ENCODE results near the gene STAT3. TPM values are rescaled to one million over a fixed set of nuclear protein-coding genes. Genes with fewer than 3 reads are reported as not detected.

Gene STAT3
- polyA plus RNA-seq, 1 of the 3 experiments (the other 2 are of a cell fraction), result 35.7 TPM

DNA sequence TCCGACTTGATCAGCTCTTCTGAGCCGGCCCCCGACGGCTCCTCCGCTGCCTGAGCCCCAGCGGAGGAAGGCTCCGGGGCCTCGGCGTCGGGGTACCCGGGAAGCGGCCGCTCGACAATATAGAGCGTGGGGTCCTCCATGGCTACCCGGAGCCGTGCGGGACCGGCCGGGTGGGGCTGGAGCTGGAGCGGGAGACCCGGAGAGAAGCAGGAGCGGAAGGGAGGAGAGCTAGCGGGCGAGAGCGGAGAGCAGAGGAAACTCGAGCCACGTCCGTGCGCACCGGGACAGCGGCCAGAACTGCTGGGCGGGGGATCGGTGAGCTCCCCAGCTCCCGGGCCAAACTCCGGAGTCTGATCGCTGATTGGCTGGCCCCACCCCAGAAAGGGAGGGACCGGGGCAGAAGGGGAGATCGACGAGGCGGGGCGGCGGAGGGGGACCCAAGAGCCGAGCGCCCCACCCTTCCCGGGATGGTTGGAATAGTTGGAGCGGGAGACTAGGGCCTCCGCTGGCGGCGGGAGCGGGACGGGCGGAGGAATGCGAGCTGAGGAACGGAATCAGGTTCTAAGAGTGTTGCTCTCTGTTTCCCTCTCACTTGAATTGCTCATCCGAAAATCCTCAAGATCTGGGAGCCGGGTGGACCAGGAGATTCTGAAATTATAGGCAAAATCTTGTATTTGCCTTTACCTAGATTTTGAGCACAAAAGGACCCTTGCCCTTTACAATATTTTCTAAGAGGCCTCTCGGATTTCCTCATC, 34.9 kb upstream of the STAT3 start, which contains the start of gene CAVIN1:
Gene CAVIN1, minus strand, starts transcription at position 299 of the 755 bp plus-strand sequence. Its CDS starts 159 bp downstream, at position 140.
- H3K79me2 ChIP-seq (ENCODE audit: insufficient read depth), result peaks cover 59% of the 10 kb centered on the region
- peaks cover 40% of the 10 kb centered on the region for H4K20me1 ChIP-seq (ENCODE audit: insufficient read depth)
- CTCF ChIA-PET, result interaction anchor here (0.6 to 3.1 kb wide), 18 partner anchors 8 to 1521 kb away, joined by 3 to 15 read pairs (median 4); no protein-coding TSS in a partner anchor
- peak within 1 kb of the TSS; percentile 70 to 94 for H3K27ac ChIP-seq (ENCODE audit: low read depth in 2 of 2, low read length in 1 of 2)
- no peaks in the 10 kb centered on the region for H3K9me3 ChIP-seq
- H3K4me3 ChIP-seq (ENCODE audit: low read depth in 2 of 2, low read length in 1 of 2), result peak within 1 kb of the TSS; percentile 66 to 100
- POLR2A ChIA-PET, result no interaction called here
- no peaks in the 10 kb centered on the region for H3K27me3 ChIP-seq (ENCODE audit: insufficient read depth)
- peaks cover 49% of the 10 kb centered on the region for H3F3A ChIP-seq (replicated peaks; ENCODE audit: insufficient read depth)
- peak within 1 kb of the TSS; percentile 100 for H3K4me2 ChIP-seq
- H2AFZ ChIP-seq (ENCODE audit: low read depth), result peak within 1 kb of the TSS; percentile 83; the same call in 1 of the 2 replicates
- H3K9me2 ChIP-seq, result no peaks in the 10 kb centered on the region
- H3K9ac ChIP-seq, result peak within 1 kb of the TSS; percentile 100
- H3K36me3 ChIP-seq (replicated peaks in 1 of 2; ENCODE audit: control insufficient read depth in 1 of 2, insufficient read depth in 2 of 2, low read length in 1 of 2), result peaks cover 0 to 23% of the 10 kb centered on the region in 2 experiments
- WGBS (ENCODE audit: low lambda C conversion rate), result 3% methylated on average over 22 of the region's 58 CpGs
- TF ChIP-seq YY1 (IDR thresholded peaks at IDR 0.05; ENCODE audit: low read depth) (0 out of 2 replicates have a peak, but pooled peaks have one; percentile 27), TCF12 (IDR thresholded peaks at IDR 0.05) (peak; percentile 54), SIN3A (IDR thresholded peaks at IDR 0.05; ENCODE audit: borderline replicate concordance, low read depth, low read length) (peak; percentile 86; the same call in 1 of the 2 replicates), CHD2 (IDR thresholded peaks at IDR 0.05; ENCODE audit: low read length, partially characterized antibody) (no peak), ZBTB33 (IDR thresholded peaks at IDR 0.05; ENCODE audit: borderline replicate concordance, low read depth) (peak; percentile 33; the same call in 1 of the 2 replicates), EP300 (IDR thresholded peaks at IDR 0.05; ENCODE audit: borderline replicate concordance in 1 of 2, low read depth in 1 of 2, low read length in 1 of 2) (peak in 1 of 2 experiments; percentile 54; a peak in 1 of 4 replicates), FOXM1 (IDR thresholded peaks at IDR 0.05; ENCODE audit: low read depth) (no peak), MXI1 (IDR thresholded peaks at IDR 0.05; ENCODE audit: low read depth, low read length) (0 out of 2 replicates have a peak, but pooled peaks have one; percentile 18), TAF1 (IDR thresholded peaks at IDR 0.05; ENCODE audit: borderline replicate concordance, low read depth, low read length) (peak; percentile 98), RXRA (IDR thresholded peaks at IDR 0.05; ENCODE audit: borderline replicate concordance, low read depth) (peak; percentile 17; the same call in 1 of the 2 replicates), NRF1 (IDR thresholded peaks at IDR 0.05; ENCODE audit: low read depth, low read length) (no peak), FOXJ3 (CRISPR knock-in tag; IDR thresholded peaks at IDR 0.05) (no peak), POLR2AphosphoS5 (IDR thresholded peaks at IDR 0.05; ENCODE audit: low read depth, low read length) (peak; percentile 99), JUND (IDR thresholded peaks at IDR 0.05) (0 out of 2 replicates have a peak, but pooled peaks have one; percentile 23), NFIC (IDR thresholded peaks at IDR 0.05; ENCODE audit: borderline replicate concordance) (peak; percentile 91), TEAD4 (IDR thresholded peaks at IDR 0.05; ENCODE audit: borderline replicate concordance, insufficient read depth) (peak; percentile 88)
- TF ChIP-seq, protein P1, sequence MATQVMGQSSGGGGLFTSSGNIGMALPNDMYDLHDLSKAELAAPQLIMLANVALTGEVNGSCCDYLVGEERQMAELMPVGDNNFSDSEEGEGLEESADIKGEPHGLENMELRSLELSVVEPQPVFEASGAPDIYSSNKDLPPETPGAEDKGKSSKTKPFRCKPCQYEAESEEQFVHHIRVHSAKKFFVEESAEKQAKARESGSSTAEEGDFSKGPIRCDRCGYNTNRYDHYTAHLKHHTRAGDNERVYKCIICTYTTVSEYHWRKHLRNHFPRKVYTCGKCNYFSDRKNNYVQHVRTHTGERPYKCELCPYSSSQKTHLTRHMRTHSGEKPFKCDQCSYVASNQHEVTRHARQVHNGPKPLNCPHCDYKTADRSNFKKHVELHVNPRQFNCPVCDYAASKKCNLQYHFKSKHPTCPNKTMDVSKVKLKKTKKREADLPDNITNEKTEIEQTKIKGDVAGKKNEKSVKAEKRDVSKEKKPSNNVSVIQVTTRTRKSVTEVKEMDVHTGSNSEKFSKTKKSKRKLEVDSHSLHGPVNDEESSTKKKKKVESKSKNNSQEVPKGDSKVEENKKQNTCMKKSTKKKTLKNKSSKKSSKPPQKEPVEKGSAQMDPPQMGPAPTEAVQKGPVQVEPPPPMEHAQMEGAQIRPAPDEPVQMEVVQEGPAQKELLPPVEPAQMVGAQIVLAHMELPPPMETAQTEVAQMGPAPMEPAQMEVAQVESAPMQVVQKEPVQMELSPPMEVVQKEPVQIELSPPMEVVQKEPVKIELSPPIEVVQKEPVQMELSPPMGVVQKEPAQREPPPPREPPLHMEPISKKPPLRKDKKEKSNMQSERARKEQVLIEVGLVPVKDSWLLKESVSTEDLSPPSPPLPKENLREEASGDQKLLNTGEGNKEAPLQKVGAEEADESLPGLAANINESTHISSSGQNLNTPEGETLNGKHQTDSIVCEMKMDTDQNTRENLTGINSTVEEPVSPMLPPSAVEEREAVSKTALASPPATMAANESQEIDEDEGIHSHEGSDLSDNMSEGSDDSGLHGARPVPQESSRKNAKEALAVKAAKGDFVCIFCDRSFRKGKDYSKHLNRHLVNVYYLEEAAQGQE (IDR thresholded peaks at IDR 0.05; ENCODE audit: low read depth, low read length), result 0 out of 2 replicates have a peak, but pooled peaks have one; percentile 4
- TF ChIP-seq, protein P2, sequence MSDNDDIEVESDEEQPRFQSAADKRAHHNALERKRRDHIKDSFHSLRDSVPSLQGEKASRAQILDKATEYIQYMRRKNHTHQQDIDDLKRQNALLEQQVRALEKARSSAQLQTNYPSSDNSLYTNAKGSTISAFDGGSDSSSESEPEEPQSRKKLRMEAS (IDR thresholded peaks at IDR 0.05; ENCODE audit: low read depth), result peak; percentile 57; the same call in 1 of the 2 replicates
- TF ChIP-seq, protein P3, sequence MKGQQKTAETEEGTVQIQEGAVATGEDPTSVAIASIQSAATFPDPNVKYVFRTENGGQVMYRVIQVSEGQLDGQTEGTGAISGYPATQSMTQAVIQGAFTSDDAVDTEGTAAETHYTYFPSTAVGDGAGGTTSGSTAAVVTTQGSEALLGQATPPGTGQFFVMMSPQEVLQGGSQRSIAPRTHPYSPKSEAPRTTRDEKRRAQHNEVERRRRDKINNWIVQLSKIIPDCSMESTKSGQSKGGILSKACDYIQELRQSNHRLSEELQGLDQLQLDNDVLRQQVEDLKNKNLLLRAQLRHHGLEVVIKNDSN (IDR thresholded peaks at IDR 0.05; ENCODE audit: borderline replicate concordance, low read depth), result 0 out of 2 replicates have a peak, but pooled peaks have one; percentile 10
- H3K4me1 ChIP-seq (ENCODE audit: control insufficient read depth in 1 of 2, insufficient read depth in 2 of 2, low read depth in 1 of 2, low read length in 1 of 2), result peaks cover 4 to 10% of the 10 kb centered on the region in 2 experiments; a peak in 2 of 4 replicates
- peak; percentile 83 for DNase-seq
